Natural killer cell (primary cell): ENCODE results near the gene TTC7B. TPM values are rescaled to one million over a fixed set of nuclear protein-coding genes. Genes with fewer than 3 reads are reported as not detected.

Experiments
- ATAC-seq, 3 donors: fragments of 150-1000 bp in 2 of 3; fragments of 200-7000 bp in 1 of 3; cut with Tn5 transposase; 1 replicate in 1 of 3; 2 replicates in 2 of 3; pipeline ENCODE4 v1.10.0; 2021; ENCODE audit warnings: mild to moderate bottlenecking in 2 of 3, moderate library complexity in 2 of 3
- DNase-seq, 2 donors: peaks; one replicate each; pipeline versions ENCODE4 v3.0.0 to v3.0.0-alpha.2; 2013 to 2021; ENCODE audit warnings: mixed read lengths in 1 of 2
- H3K27ac ChIP-seq: one replicate; pipeline ENCODE4 v1.5.1; 2013; ENCODE audit warnings: mild to moderate bottlenecking, low read length
- H3K27me3 ChIP-seq: one replicate; pipeline ENCODE4 v1.6.1; 2013; ENCODE audit warnings: low read length; ENCODE audit not compliant: control insufficient read depth, insufficient read depth
- H3K36me3 ChIP-seq: one replicate; pipeline ENCODE4 v1.6.1; 2013; ENCODE audit warnings: low read length; ENCODE audit not compliant: control insufficient read depth, insufficient read depth
- H3K4me1 ChIP-seq: one replicate; pipeline ENCODE4 v1.6.1; 2013; ENCODE audit warnings: low read length; ENCODE audit not compliant: control insufficient read depth, insufficient read depth
- H3K4me3 ChIP-seq: one replicate; pipeline ENCODE4 v1.5.1; 2013; ENCODE audit warnings: low read length
- H3K9me3 ChIP-seq: one replicate; pipeline ENCODE4 v1.6.1; 2013; ENCODE audit warnings: low read length; ENCODE audit not compliant: control insufficient read depth, insufficient read depth
- H3K27ac Mint-ChIP-seq, 2 donors: one replicate each; pipeline ENCODE4 v1.8.0; 2022; ENCODE audit warnings: mild to moderate bottlenecking in 2 of 2, mixed read lengths in 2 of 2, moderate library complexity in 1 of 2
- H3K27me3 Mint-ChIP-seq, 2 donors: one replicate each; pipeline ENCODE4 v1.8.0; 2022; ENCODE audit warnings: low read depth in 2 of 2, mixed read lengths in 2 of 2
- H3K36me3 Mint-ChIP-seq: one replicate; pipeline ENCODE4 v1.8.0; 2022; ENCODE audit warnings: mixed read lengths
- H3K4me1 Mint-ChIP-seq, 2 donors: one replicate each; pipeline ENCODE4 v1.8.0; 2022; ENCODE audit warnings: mixed read lengths in 2 of 2
- H3K4me3 Mint-ChIP-seq: one replicate; pipeline ENCODE4 v1.8.0; 2022; ENCODE audit warnings: mild to moderate bottlenecking, moderate library complexity, mixed read lengths
- H3K9me3 Mint-ChIP-seq, 2 donors: one replicate each; pipeline ENCODE4 v1.8.0; 2022; ENCODE audit warnings: mixed read lengths in 2 of 2
- WGBS: methylation state at CpG from one replicate; pipeline ENCODE4 v1.1.7; 2013; ENCODE audit warnings: missing lambda C conversion rate; ENCODE audit not compliant: insufficient coverage; 5-methylcytosine and 5-hydroxymethylcytosine counted together
- intact Hi-C: fragments of 100-400 bp; cut with micrococcal nuclease; formaldehyde crosslinking; loops from one replicate; pipeline ENCODE4 v1.14.2; 2022
- total RNA-seq, 4 donors: library from RNA; stranded (reverse); fragments of 120-200 nt in 1 of 4; gene quantifications; one replicate each; pipeline versions ENCODE4 v1.2.3 to v1.2.4, GENCODE V29; 2013 to 2022
- TF ChIP-seq, protein P1 (sequence below): fragments of 200-600 bp; IDR thresholded peaks from one replicate; pipeline ENCODE4 v1.8.0; 2022; ENCODE audit warnings: antibody characterized with exemption

Gene TTC7B
- total RNA-seq, 3 donors from 2014 or later (not counting 1 experiment from before 2014, with no cell fraction given): 1.7 to 17.2 (median 5.9) TPM

DNA sequence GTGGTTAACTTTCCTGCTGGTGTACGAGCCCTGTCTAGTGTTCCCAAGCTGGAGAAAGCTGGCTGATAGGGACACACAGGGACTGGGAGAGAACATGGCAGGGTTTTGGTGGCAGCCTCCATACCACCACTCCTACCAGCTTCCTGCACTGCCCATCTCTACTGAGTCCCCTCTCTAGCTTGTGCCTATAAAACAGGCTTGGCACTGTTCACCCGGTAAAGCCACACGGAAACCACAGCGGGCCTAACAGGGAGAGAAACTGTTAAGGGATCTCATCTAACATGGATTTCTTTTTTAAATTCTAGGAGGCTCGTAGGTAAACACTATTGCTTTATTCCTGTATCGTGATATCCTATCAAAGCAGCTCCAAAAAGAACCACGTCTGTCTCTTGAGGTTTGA lies 204.7 kb downstream of the TTC7B start:
- ATAC-seq: no peak
- TF ChIP-seq, protein P1, sequence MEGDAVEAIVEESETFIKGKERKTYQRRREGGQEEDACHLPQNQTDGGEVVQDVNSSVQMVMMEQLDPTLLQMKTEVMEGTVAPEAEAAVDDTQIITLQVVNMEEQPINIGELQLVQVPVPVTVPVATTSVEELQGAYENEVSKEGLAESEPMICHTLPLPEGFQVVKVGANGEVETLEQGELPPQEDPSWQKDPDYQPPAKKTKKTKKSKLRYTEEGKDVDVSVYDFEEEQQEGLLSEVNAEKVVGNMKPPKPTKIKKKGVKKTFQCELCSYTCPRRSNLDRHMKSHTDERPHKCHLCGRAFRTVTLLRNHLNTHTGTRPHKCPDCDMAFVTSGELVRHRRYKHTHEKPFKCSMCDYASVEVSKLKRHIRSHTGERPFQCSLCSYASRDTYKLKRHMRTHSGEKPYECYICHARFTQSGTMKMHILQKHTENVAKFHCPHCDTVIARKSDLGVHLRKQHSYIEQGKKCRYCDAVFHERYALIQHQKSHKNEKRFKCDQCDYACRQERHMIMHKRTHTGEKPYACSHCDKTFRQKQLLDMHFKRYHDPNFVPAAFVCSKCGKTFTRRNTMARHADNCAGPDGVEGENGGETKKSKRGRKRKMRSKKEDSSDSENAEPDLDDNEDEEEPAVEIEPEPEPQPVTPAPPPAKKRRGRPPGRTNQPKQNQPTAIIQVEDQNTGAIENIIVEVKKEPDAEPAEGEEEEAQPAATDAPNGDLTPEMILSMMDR: no peak
- H3K9me3 Mint-ChIP-seq: no peaks in the 10 kb centered on the region

DNA sequence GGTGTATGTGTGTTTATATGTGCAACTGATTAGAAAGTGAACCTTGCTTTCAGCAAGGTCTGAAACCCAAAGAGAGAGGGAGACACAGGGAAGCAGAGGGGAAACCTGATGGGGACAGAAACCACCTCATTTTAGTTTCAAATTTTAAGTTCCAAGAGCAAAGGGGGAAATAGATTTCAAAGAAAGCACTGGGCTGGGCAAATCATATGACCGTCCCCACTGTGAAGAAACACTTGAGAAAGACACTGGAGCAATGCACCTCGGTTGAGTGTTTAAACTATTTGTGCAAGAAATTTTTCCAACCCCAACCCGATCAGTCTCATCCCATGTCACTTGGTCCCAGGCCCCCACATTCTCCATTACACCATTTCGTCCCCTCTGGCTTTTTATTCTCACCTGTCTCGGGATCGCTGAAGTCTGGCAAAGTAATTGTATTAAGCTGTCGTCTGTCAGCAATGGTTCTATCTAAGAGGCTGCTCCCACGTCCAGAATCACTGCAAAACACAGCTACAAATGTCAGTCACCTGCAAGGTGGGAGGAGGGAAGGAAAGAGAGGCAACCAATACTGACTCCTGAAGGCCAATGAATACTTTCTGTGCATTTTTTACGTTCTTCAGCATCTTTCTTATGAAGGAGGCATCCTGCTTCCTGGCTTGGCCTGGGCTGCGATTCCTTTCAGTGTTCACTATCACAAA lies 205.7 kb downstream of the TTC7B start:
- intact Hi-C loops: no loop called here
- Histone ChIP-seq H3K27ac (no peak overlapping the region), H3K4me3 (no peak overlapping the region), H3K27me3 (no peaks in the 10 kb centered on the region), H3K9me3 (no peaks in the 10 kb centered on the region), H3K36me3 (no peaks in the 10 kb centered on the region), H3K4me1 (peaks cover 4% of the 10 kb centered on the region)
- Mint-ChIP-seq H3K4me3 (no peak overlapping the region), H3K27me3 (peaks cover 3 to 20% of the 10 kb centered on the region in 2 donors), H3K36me3 (no peaks in the 10 kb centered on the region), H3K27ac (no peak overlapping the region), H3K9me3 (no peaks in the 10 kb centered on the region), H3K4me1 (no peaks in the 10 kb centered on the region)
- TF ChIP-seq, protein P1: no peak
- DNase-seq (no peak), ATAC-seq (no peak)
- WGBS: 87% methylated on average over 10 of the region's 10 CpGs

More for the DNA sequence above, 204.7 kb downstream of the TTC7B start:
- no peaks in the 10 kb centered on the region for H3K9me3 ChIP-seq
- 86% methylated on average over 7 of the region's 7 CpGs for WGBS
- H3K27me3 ChIP-seq: no peaks in the 10 kb centered on the region
- no peak overlapping the region for H3K27ac ChIP-seq
- DNase-seq: no peak
- Mint-ChIP-seq H3K36me3 (no peaks in the 10 kb centered on the region), H3K4me3 (no peak overlapping the region), H3K4me1 (no peaks in the 10 kb centered on the region), H3K27ac (no peak overlapping the region), H3K27me3 (peaks cover 2 to 12% of the 10 kb centered on the region in 2 donors)
- intact Hi-C loops: no loop called here
- peaks cover 4% of the 10 kb centered on the region for H3K4me1 ChIP-seq
- no peak overlapping the region for H3K4me3 ChIP-seq
- no peaks in the 10 kb centered on the region for H3K36me3 ChIP-seq

DNA sequence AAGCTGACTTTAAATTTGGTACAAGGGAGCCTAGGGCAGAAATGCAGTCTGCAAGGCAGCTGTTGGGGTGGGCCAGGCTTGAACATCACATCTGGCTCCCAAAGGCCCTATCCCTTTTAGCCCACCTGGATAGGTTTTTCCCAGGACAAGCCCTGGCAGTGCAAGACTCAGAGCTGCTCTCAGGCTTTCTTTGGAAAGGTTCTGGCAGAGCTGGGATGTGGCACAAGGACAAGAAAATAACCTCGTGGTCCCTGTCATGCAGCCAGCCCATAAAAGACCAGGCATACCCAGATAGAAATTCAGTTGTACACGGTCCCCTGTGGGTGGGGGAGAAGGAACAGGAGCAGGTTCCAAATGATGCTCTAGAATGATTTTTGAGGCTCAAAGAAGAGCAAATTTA lies 206.9 kb downstream of the TTC7B start:
- intact Hi-C loops: no loop called here
- 86% methylated on average over 2 of the region's 2 CpGs for WGBS
- Mint-ChIP-seq H3K27me3 (peaks cover 12 to 31% of the 10 kb centered on the region in 2 donors), H3K4me3 (no peak overlapping the region), H3K36me3 (no peaks in the 10 kb centered on the region), H3K27ac (no peak overlapping the region), H3K4me1 (no peaks in the 10 kb centered on the region), H3K9me3 (no peaks in the 10 kb centered on the region)
- no peak overlapping the region for H3K27ac ChIP-seq
- H3K27me3 ChIP-seq: no peaks in the 10 kb centered on the region
- TF ChIP-seq, protein P1: no peak
- peaks cover 4% of the 10 kb centered on the region for H3K4me1 ChIP-seq
- no peak for DNase-seq
- no peak overlapping the region for H3K4me3 ChIP-seq
- H3K36me3 ChIP-seq: no peaks in the 10 kb centered on the region
- no peak for ATAC-seq
- no peaks in the 10 kb centered on the region for H3K9me3 ChIP-seq

DNA sequence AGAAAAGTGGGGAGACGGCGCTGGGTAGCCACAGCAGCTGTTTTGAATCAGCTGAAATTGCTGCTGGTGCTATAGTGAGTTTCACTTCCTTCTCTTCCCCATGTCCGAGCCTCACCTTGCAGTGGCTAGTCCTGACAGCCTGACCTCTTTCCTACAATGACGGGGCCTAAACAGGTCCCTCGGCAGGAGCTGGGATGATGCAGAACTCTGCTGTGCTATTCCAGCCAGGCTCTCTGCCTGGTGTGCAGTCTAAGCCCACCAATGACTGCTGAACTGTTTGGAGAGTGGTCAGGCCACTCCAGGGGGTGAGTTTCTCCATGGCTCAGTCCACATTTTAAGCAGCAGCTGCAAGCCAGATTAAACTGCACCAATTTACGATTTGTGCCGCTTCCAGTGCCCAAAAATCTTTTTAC lies 207.3 kb downstream of the TTC7B start:
- Histone ChIP-seq H3K36me3 (no peaks in the 10 kb centered on the region), H3K4me1 (peaks cover 4% of the 10 kb centered on the region), H3K27me3 (no peaks in the 10 kb centered on the region), H3K27ac (no peak overlapping the region), H3K9me3 (no peaks in the 10 kb centered on the region), H3K4me3 (no peak overlapping the region)
- Mint-ChIP-seq H3K4me3 (no peak overlapping the region), H3K4me1 (no peaks in the 10 kb centered on the region), H3K36me3 (no peaks in the 10 kb centered on the region), H3K27me3 (peaks cover 17 to 36% of the 10 kb centered on the region in 2 donors), H3K27ac (no peak overlapping the region), H3K9me3 (no peaks in the 10 kb centered on the region)
- 75% methylated on average over 5 of the region's 7 CpGs for WGBS
- TF ChIP-seq, protein P1: no peak
- no peak for ATAC-seq
- DNase-seq: no peak
- intact Hi-C loops: no loop called here
